Ammon's horn (tissue), 1 donor: ENCODE data around the gene PDE12.

ENCODE experiments used
- DNase-seq: peaks from one replicate; pipeline ENCODE4 v3.0.0-alpha.2; 2016; ENCODE audit warnings: low spot score

PDE12 gene, protein sequence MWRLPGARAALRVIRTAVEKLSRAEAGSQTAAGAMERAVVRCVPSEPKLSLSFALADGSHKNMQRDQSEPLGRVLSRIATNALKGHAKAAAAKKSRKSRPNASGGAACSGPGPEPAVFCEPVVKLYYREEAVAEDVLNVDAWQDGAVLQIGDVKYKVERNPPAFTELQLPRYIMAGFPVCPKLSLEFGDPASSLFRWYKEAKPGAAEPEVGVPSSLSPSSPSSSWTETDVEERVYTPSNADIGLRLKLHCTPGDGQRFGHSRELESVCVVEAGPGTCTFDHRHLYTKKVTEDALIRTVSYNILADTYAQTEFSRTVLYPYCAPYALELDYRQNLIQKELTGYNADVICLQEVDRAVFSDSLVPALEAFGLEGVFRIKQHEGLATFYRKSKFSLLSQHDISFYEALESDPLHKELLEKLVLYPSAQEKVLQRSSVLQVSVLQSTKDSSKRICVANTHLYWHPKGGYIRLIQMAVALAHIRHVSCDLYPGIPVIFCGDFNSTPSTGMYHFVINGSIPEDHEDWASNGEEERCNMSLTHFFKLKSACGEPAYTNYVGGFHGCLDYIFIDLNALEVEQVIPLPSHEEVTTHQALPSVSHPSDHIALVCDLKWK

DNA sequence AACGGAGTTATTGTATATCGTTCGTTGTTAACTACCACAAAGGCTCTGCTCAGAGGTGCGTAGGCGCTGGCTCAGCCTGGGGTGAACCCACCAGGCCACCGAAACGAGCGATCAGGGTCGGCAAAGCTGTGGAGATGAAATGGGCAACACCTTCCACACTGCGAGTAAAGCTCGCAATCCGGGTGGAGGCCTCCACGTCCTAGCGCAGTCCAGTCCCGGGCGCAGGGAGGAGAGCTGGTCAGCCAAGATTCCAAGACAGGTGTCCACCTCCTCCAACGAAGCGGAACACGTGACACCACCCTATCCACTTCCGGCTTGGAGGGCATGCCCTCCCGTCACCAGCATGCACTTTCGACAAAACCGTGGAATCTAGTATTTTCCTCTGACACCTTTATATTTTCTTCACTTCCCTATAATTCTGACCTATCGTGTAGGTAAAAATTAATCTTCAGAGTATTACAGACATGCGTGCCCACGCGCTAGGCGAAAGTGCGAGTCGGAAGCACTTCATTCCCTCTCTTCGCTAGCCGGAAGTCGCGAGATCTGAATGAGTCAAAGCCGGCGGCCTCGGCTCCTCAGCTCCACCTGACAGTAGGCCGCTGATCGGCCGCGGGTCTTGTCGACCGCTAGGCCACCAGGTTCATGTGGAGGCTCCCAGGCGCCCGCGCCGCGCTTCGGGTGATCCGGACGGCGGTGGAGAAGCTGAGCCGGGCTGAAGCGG, at the start of gene PDE12:
TSS of gene PDE12 (plus strand) at position 537 of the 721 bp plus-strand sequence. CDS start at position 643, 106 bp downstream.
- DNase-seq = peak; percentile 93

DNA sequence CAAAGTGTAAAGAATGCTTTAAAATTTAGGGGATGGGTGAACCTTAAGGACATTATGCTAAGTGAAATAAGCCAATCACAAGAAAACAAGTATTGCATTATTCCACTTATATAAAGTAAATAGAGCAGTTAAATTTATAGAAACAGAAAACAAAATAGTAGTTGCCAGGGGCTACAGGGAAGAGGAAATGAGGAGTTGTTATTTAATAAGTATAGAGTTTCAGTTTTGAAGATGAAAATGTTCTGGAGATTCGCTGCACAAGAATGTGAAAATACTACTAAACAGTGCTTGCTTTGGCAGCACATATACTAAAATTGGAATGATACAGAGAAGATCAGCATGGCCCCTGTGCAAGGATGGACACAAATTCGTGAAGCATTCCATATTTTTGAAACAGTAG, 43.9 kb upstream of the PDE12 start:
- DNase-seq = no peak

- no peak for DNase-seq
Observed at GRCh38 chr3:57518276-57518915, 37.7 kb upstream of the PDE12 start.

- no peak for DNase-seq
Observed at GRCh38 chr3:57530071-57530608, 25.9 kb upstream of the PDE12 start.

- no peak for DNase-seq
Observed at GRCh38 chr3:57538465-57538864, 17.6 kb upstream of the PDE12 start.

- peak; percentile 33 for DNase-seq
Observed at GRCh38 chr3:57544181-57545125, 11.6 kb upstream of the PDE12 start, which contains the start of gene DNAH12. TSS of gene DNAH12 (minus strand) at chr3:57544344. CDS start at chr3:57542870, 1,474 bp downstream.

DNA sequence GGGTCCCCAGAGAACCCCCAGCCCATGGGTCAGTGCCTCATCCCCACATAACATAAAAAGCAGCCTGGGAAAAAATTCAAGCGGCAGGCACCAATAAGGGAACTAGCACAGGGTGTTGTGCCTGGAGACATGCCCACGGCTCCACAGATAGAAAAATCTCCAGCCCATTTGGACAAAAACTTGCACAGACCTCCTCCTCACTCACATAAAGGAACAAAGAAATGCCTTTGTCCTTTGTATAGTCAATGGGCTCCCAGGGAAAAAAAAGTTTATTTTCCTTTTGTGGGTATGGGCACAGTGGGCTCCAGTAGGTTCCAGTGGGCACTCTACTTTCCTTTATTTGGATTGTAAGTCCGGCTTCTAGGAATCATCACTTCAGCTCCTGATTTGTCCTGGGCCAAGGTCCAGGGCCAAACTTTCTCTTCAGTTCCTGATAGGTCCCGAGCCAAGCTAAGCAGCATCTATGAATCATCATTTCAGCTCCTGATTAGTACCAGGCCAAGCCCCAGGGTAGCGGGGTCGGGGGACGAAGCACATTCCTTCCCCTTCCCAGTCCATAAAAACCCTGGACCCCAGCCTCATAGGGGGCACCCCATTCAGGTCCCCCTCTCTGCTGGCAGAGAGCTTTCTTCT, 10.3 kb upstream of the PDE12 start:
- DNase-seq = peak; percentile 10

DNA sequence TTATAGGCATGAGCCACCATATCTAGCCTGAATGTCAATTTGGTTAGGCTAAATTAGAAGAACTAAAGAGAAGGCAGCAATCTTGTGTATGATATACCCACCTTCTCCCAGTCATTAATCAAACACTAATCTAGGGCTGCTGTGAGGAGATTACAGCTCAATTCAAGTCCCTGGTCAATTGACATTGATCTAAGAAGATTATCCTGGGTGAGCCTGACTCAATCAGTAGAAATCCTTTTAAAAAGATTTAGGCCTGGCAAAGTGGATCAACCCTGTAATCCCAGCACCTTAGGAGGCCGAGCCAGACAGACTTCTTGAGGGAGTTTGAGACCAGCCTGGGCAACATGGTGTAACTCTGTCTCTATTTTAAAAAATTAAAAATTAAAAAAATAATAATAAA, 9.5 kb upstream of the PDE12 start:
- no peak for DNase-seq

DNA sequence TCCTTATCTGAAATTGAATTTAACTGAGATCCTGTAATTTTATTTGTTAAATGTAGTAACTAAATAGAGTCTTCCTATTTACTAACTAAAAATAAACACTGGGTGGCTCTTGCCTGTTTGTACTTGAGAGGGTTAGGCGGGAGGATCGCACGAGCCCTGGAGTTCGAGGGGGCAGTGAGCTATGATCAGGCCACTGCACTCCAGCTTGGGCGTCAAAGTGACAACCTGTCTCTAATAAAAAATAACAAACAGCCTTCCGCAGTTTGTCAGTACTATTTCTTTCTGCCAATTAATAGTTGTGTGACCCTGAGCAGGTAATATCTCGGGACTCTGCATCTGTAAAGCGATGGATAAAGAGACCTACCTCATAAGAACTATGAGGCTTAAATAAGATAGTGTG, 768 bp upstream of the PDE12 start:
- DNase-seq = no peak

DNA sequence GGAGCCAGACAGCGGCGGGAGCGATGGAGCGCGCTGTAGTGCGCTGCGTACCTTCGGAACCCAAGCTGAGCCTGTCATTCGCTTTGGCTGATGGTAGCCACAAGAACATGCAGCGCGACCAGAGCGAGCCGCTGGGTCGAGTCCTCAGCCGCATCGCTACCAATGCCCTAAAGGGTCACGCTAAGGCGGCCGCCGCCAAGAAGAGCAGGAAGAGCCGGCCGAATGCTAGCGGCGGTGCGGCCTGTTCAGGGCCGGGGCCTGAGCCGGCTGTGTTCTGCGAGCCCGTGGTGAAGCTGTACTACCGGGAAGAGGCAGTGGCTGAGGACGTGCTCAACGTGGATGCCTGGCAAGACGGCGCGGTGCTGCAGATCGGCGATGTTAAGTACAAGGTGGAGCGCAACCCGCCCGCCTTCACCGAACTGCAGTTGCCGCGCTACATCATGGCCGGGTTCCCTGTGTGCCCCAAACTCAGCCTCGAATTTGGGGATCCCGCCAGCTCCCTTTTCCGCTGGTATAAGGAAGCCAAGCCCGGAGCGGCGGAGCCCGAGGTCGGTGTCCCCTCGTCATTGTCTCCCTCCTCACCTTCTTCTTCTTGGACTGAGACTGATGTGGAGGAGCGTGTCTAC, 498 bp downstream of the PDE12 start:
- DNase-seq = peak; percentile 43

GRCh38 chr3:57557085-57557537, 1.0 kb downstream of the PDE12 start:
- DNase-seq = no peak

DNA sequence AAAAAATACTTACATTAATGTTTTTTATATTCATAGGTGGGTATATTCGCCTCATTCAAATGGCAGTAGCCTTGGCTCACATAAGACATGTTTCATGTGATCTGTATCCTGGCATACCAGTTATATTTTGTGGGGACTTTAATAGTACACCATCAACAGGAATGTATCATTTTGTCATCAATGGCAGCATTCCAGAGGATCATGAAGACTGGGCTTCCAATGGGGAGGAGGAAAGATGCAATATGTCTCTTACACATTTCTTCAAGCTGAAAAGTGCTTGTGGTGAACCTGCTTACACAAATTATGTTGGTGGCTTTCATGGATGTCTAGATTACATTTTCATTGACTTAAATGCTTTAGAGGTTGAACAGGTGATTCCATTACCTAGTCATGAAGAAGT, 3.5 kb downstream of the PDE12 start:
- DNase-seq = no peak

DNA sequence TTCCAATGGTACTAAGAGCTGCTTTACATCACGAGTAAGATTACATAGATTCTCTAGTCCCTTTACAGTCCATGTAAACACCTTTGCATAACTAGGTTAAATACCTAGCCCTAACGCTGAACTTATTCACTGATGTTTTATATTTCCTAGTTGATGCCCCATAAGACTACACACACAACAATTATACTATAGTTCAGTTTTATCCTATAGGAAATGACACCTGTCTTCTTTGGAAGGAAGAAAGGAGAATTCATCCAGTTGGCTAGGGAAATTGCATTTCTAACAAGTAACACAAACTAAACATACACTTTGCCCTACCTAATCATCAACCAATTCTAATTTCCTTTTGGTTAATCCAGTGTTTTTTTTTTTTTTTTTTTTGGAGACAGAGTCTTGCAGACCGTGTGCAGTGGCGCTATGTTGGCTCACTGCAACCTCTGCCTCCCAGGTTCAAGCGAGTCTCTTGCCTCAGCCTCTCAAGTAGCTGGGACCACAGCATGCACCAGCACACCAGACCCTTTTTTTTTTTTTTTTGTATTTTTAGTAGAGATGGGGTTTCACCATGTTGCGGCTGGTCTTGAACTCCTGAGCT, 13.9 kb downstream of the PDE12 start:
- no peak for DNase-seq

DNA sequence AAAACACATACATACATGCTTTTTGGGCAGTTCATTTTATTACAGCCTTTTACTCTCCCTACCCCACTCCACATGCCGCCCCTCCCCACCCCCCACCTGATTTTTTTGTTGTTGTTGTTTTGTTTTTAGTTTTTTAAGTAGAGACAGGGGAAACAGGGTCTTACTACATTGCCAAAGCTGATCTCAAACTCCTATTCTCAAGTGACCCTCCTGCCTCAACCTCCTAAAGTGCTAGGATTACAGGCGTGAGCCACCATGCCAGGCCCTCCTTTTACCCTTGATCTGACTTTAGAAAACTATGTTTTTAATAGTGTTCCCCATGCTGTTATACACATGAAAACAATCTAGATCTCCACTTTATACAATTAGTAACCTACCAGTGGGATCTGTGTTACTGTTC, 14.8 kb downstream of the PDE12 start:
- no peak for DNase-seq

DNA sequence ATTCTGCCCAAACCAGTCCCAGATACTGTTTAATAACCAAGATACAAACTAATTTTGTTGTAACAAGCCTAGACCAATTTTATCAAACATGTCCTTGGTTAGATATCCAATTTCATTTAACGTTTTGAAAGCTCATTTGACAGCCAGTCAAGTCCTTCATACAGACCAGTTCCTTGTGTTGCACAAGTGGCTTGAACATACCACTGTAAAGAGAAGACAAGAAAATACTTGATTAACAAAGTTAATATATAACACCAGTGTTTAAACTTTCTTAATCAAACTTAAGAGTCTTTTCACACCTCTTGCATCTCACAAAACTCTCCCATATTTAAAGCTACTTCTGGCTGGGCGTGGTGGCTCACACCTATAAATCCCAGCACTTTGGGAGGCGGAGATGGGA, 16.0 kb downstream of the PDE12 start:
- DNase-seq = no peak

DNA sequence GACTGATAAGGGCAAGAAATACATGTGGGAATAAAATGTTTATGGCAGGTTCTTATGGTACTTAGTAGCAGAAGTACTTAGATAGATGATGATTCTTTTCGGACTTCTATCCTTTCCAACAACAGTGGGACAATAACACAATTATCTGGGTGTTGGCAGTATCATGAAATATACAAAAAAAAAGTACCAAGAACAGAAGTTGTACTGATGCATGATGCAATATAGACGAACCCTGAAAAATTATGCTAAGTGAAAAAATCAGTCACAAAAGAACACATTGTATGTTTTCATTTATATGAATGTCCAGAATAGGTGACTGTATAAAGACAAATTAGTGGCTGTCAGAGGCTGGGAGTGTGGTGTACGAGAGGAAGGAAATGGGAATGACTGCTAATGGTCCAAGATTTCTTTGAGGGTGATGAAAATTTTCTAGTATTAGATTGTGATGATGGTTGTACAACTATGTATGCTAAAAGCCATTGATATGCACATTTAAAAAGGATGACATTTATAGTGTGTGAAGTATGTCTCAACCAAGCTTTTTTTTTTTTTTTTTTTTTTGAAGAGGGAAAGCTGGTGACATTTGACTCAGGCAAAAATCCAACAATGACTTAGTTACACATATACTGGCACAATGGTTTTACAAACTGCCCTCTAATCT, 20.0 kb downstream of the PDE12 start:
- no peak for DNase-seq

DNA sequence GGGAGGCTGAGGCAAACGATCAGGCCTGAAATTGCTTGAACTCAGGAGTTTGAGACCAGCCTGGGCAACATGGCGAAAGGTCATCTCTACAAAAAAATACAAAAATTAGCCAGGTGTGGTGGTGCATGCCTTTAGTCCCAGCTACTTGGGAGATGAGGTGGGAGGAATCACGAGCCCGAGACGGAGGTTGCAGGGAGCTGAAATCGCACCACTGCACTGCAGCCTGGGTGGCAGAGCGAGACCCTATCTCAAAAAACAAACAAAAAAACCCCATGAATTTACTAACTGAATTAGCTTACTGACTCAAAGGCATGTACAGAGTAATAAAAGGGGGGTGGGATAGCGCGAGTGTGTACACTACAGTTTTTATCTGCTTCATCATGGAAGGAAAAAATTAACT, 21.7 kb downstream of the PDE12 start:
- no peak for DNase-seq

DNA sequence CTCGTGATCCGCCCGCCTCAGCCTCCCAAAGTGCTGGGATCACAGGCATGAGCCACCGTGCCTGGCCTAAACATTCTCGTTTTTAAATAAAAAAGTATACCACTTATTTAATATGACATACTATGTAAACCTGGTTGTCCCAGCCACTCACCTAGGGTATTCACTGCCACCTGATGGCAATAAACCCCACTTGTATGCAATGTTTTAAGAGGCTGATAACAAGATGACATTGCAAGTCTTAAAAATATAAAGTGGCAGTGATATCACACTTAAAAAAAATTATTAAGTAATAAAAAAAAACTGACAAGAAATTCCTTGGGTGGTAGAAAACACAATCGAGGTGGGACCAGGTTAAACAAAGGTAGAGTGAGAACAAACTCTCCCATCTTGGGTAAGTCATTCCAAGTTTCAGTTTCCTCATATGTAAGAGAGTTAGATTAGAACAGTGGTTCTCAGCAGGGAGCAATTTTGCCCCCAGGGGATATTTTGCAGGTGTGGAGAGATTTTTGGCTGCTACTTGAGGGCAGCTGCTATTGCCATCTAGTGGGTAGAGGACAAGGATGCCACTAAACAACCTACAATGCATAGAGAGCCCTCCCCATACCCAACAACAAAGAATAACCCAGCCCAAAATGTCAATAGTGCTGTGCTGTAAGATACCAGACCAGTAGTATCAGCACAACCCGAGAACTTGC, 26.5 kb downstream of the PDE12 start:
- no peak for DNase-seq
